H9 (cell line): Measurements from ENCODE around the gene PDCD11. TPM values are rescaled to one million over a fixed set of nuclear protein-coding genes. Genes with fewer than 3 reads are reported as not detected.
A peak's percentile ranks its signal among the peaks of the same experiment; 100 is the strongest.

Source experiments
- DNase-seq: peaks from one replicate; pipeline ENCODE4 v3.0.0-alpha.2; 2017
- H2AFZ ChIP-seq: one replicate; pipeline ENCODE4 v1.6.1; 2013; ENCODE audit warnings: mild to moderate bottlenecking, low read length, control low read depth, moderate library complexity
- H2AK5ac ChIP-seq: 2 replicates; pipeline ENCODE4 v1.6.1; 2013; ENCODE audit warnings: low read length, control low read depth, mixed read lengths; ENCODE audit not compliant: insufficient read length
- H2BK120ac ChIP-seq: one replicate; pipeline ENCODE4 v1.6.1; 2013; ENCODE audit warnings: low read depth, mild to moderate bottlenecking, low read length, control low read depth, inconsistent platforms; ENCODE audit not compliant: poor library complexity, severe bottlenecking
- H2BK12ac ChIP-seq: 2 replicates; pipeline ENCODE4 v1.6.1; 2013; ENCODE audit warnings: low read length, control low read depth, mixed read lengths, low read depth; ENCODE audit not compliant: insufficient read length
- H2BK15ac ChIP-seq: 2 replicates; pipeline ENCODE4 v1.6.1; 2013; ENCODE audit warnings: low read depth, low read length, control low read depth
- H2BK20ac ChIP-seq: one replicate; pipeline ENCODE4 v1.6.1; 2013; ENCODE audit warnings: low read depth, mild to moderate bottlenecking, low read length, control low read depth, inconsistent platforms; ENCODE audit not compliant: poor library complexity, severe bottlenecking
- H2BK5ac ChIP-seq: 2 replicates; pipeline ENCODE4 v1.6.1; 2013; ENCODE audit warnings: low read length, control low read depth, mixed read lengths; ENCODE audit not compliant: insufficient read length
- H3K14ac ChIP-seq: 2 replicates; pipeline ENCODE4 v1.6.1; 2013; ENCODE audit warnings: low read length, control low read depth; ENCODE audit not compliant: insufficient read depth
- H3K18ac ChIP-seq: 2 replicates; pipeline ENCODE4 v1.6.1; 2013; ENCODE audit warnings: low read depth, mild to moderate bottlenecking, mixed read lengths, low read length, control low read depth; ENCODE audit not compliant: insufficient read length
- H3K23ac ChIP-seq: 2 replicates; pipeline ENCODE4 v1.6.1; 2013; ENCODE audit warnings: low read length, control low read depth, mixed read lengths, low read depth; ENCODE audit not compliant: insufficient read length
- H3K23me2 ChIP-seq: 2 replicates; pipeline ENCODE4 v1.6.1; 2013; ENCODE audit warnings: low read depth, mild to moderate bottlenecking, mixed read lengths, low read length, control low read depth; ENCODE audit not compliant: insufficient read length, poor library complexity, severe bottlenecking
- H3K27ac ChIP-seq: 2 replicates; pipeline ENCODE4 v1.5.1; 2013; ENCODE audit warnings: low read length, control low read depth, mixed read lengths, low read depth; ENCODE audit not compliant: insufficient read length
- H3K27me3 ChIP-seq: 2 replicates; pipeline ENCODE4 v1.6.1; 2013; ENCODE audit warnings: low read length, control low read depth, inconsistent platforms; ENCODE audit not compliant: insufficient read depth
- H3K4ac ChIP-seq: 2 replicates; pipeline ENCODE4 v1.6.1; 2013; ENCODE audit warnings: low read depth, mild to moderate bottlenecking, control low read depth, inconsistent platforms, low read length, moderate library complexity
- H3K4me1 ChIP-seq: 2 replicates; pipeline ENCODE4 v1.6.1; 2013; ENCODE audit warnings: low read length, control low read depth, inconsistent platforms; ENCODE audit not compliant: insufficient read depth
- H3K4me2 ChIP-seq: 2 replicates; pipeline ENCODE4 v1.6.1; 2013; ENCODE audit warnings: low read length, control low read depth, mixed read lengths; ENCODE audit not compliant: insufficient read length, insufficient read depth
- H3K56ac ChIP-seq: 2 replicates; pipeline ENCODE4 v1.6.1; 2013; ENCODE audit warnings: low read depth, mild to moderate bottlenecking, mixed read lengths, low read length, control low read depth; ENCODE audit not compliant: insufficient read length
- H3K79me1 ChIP-seq: 2 replicates; pipeline ENCODE4 v1.6.1; 2013; ENCODE audit warnings: low read depth, mild to moderate bottlenecking, moderate library complexity, low read length, control low read depth, inconsistent platforms; ENCODE audit not compliant: insufficient read depth, poor library complexity, severe bottlenecking
- H3K79me2 ChIP-seq: 2 replicates; pipeline ENCODE4 v1.6.1; 2013; ENCODE audit warnings: low read length, control low read depth, inconsistent platforms; ENCODE audit not compliant: insufficient read depth
- H3K9ac ChIP-seq: 2 replicates; pipeline ENCODE4 v1.6.1; 2013; ENCODE audit warnings: low read length, control low read depth, mixed read lengths; ENCODE audit not compliant: insufficient read length; ENCODE audit errors: extremely low read depth
- H3K9me3 ChIP-seq: one replicate; pipeline ENCODE4 v1.6.1; 2013; ENCODE audit warnings: low read depth, low read length, inconsistent platforms; ENCODE audit not compliant: control insufficient read depth
- H3T11ph ChIP-seq: one replicate; pipeline ENCODE4 v1.6.1; 2013; ENCODE audit warnings: mild to moderate bottlenecking, low read length, control low read depth, inconsistent platforms
- H4K20me1 ChIP-seq: one replicate; pipeline ENCODE4 v1.6.1; 2013; ENCODE audit not compliant: control insufficient read depth, insufficient read length, insufficient read depth
- H4K5ac ChIP-seq: 2 replicates; pipeline ENCODE4 v1.6.1; 2013; ENCODE audit warnings: low read depth, mild to moderate bottlenecking, mixed read lengths, low read length, control low read depth; ENCODE audit not compliant: insufficient read length
- H4K8ac ChIP-seq: replicated peaks from 2 replicates; pipeline ENCODE4 v1.6.1; 2013; ENCODE audit warnings: low read length, control low read depth, mixed read lengths, low read depth; ENCODE audit not compliant: insufficient read length
- H4K91ac ChIP-seq: 2 replicates; pipeline ENCODE4 v1.6.1; 2013; ENCODE audit warnings: low read depth, mild to moderate bottlenecking, moderate library complexity, mixed read lengths, low read length, control low read depth; ENCODE audit not compliant: insufficient read length
- H3K27ac Mint-ChIP-seq, 3 experiments: 2 replicates in 2 of 3; 3 replicates in 1 of 3; pipeline ENCODE4 v1.8.0; 2020 to 2021; ENCODE audit warnings: mixed read lengths in 3 of 3, mild to moderate bottlenecking in 1 of 3, moderate library complexity in 1 of 3
- H3K27me3 Mint-ChIP-seq: 2 replicates; pipeline ENCODE4 v1.8.0; 2021; ENCODE audit warnings: low read depth, mild to moderate bottlenecking, moderate library complexity, mixed read lengths
- H3K36me3 Mint-ChIP-seq, 3 experiments: 2 replicates in 2 of 3; 3 replicates in 1 of 3; pipeline ENCODE4 v1.8.0; 2020 to 2021; ENCODE audit warnings: low read depth in 3 of 3, mixed read lengths in 3 of 3; ENCODE audit not compliant: insufficient read depth in 1 of 3
- H3K4me1 Mint-ChIP-seq, 2 experiments: 2 replicates each; pipeline ENCODE4 v1.8.0; 2020; ENCODE audit warnings: mixed read lengths in 2 of 2
- H3K4me3 Mint-ChIP-seq, 2 experiments: 2 replicates in 1 of 2; 3 replicates in 1 of 2; pipeline ENCODE4 v1.8.0; 2020 to 2021; ENCODE audit warnings: mild to moderate bottlenecking in 2 of 2, mixed read lengths in 2 of 2, moderate library complexity in 1 of 2
- H3K9me3 Mint-ChIP-seq, 2 experiments: 2 replicates in 1 of 2; 3 replicates in 1 of 2; pipeline ENCODE4 v1.8.0; 2020; ENCODE audit warnings: mild to moderate bottlenecking in 2 of 2, mixed read lengths in 2 of 2, moderate library complexity in 1 of 2
- WGBS: extraction: QIAGEN DNeasy Blood & Tissue Kit; methylation state at CpG from one replicate; pipeline ENCODE4 v1.1.7; 2013; ENCODE audit warnings: missing lambda C conversion rate, low lambda C conversion rate, mixed read lengths; ENCODE audit not compliant: insufficient read length; ENCODE audit errors: extremely low coverage; 5-methylcytosine and 5-hydroxymethylcytosine counted together
- total RNA-seq: library from RNA; stranded (reverse); gene quantifications from 2 replicates; pipeline ENCODE4 v1.2.1, GENCODE V29; 2021
- TF ChIP-seq, protein P1 (sequence below): fragments of 200-600 bp; sonication (generic); conservative IDR thresholded peaks from 3 replicates; pipeline ENCODE4 v1.8.0; 2021; ENCODE audit warnings: antibody characterized with exemption, mild to moderate bottlenecking

PDCD11 gene
- total RNA-seq, 1 experiment from 2014 or later: 99.5 TPM

DNA sequence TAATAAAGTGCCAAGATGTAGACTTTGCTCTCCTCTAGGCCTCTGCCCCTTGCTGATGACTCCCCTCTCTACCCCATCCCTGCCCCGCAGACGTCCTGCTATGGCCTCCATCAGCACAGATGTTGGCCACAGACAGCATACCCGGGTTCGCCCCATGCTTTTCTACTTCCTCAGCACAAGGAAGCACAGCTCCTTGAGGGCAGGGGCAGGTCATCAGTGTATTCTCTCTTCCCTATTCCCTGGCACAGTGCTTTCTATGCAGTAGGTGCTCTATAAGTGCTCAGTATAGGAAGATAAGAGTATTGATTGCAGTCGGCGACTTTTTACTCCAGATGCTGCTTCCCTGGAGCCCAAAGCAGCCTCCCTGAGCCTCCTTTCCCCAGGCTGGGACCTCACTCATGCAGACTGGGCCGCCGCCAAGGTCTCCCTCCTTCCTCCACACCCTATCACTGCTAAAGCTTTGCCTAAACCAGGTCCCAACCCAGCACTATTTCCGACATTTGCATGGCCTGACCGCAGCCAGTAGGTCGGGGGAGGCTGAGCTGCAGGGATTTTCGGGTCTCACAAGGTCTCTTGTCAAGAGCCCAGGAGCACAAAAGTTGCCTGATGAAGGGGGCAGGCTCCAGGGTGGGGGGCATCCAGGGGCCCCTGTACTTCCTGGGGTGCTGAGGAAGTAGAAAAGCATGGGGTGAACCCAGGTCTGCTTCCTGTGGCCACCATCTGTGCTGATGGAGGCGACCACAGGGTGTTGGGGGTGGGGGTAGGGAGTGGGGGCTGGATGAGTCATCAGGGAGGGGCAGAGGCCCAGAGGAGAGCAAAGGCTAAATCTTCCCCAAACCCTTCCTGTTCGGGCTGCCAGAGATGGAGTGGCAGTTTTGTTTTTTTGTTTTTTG, 74.6 kb downstream of the PDCD11 start:
- no peaks in the 10 kb centered on the region for H3K27me3 ChIP-seq
- H3K56ac ChIP-seq: no peak overlapping the region
- H3K4me1 Mint-ChIP-seq: peaks cover 14 to 24% of the 10 kb centered on the region in 2 experiments
- no peaks in the 10 kb centered on the region for H3K79me2 ChIP-seq
- no peak overlapping the region for H4K5ac ChIP-seq
- no peak overlapping the region for H2BK5ac ChIP-seq
- WGBS: no CpG with 5 or more reads among the region's 14 CpGs
- H3K9me3 ChIP-seq: no peaks in the 10 kb centered on the region
- H3K14ac ChIP-seq: 0 out of 2 replicates have a peak overlapping the region, but pooled peaks have one; percentile 37
- H3K4me2 ChIP-seq: no peak overlapping the region
- H2AFZ ChIP-seq: peak overlapping the region; percentile 34
- H3K23ac ChIP-seq: no peak overlapping the region
- no peak overlapping the region for H4K8ac ChIP-seq
- H2BK12ac ChIP-seq: no peak overlapping the region
- no peaks in the 10 kb centered on the region for H3K36me3 Mint-ChIP-seq
- H3K27ac Mint-ChIP-seq: peak overlapping the region; percentile 18 to 80 (median 56); a peak in 4 of 7 replicates
- no peak overlapping the region for H3K9ac ChIP-seq
- peaks cover 4% of the 10 kb centered on the region for H3K27me3 Mint-ChIP-seq
- no peak overlapping the region for H3K4me3 Mint-ChIP-seq
- H3K4ac ChIP-seq: no peak overlapping the region
- no peak overlapping the region for H2AK5ac ChIP-seq
- H3K18ac ChIP-seq: peak overlapping the region; percentile 40
- H3K79me1 ChIP-seq: no peaks in the 10 kb centered on the region
- no peaks in the 10 kb centered on the region; the same call in 1 of the 2 replicates for H3K4me1 ChIP-seq
- H3T11ph ChIP-seq: no peak overlapping the region
- no peak overlapping the region for H4K91ac ChIP-seq
- no peaks in the 10 kb centered on the region for H4K20me1 ChIP-seq
- no peaks in the 10 kb centered on the region for H3K23me2 ChIP-seq
- no peak overlapping the region for H2BK120ac ChIP-seq
- H3K9me3 Mint-ChIP-seq: no peaks in the 10 kb centered on the region
- H3K27ac ChIP-seq: no peak overlapping the region
- no peak overlapping the region for H2BK20ac ChIP-seq
- DNase-seq: peak; percentile 64
- no peak overlapping the region for H2BK15ac ChIP-seq
- TF ChIP-seq, protein P1, sequence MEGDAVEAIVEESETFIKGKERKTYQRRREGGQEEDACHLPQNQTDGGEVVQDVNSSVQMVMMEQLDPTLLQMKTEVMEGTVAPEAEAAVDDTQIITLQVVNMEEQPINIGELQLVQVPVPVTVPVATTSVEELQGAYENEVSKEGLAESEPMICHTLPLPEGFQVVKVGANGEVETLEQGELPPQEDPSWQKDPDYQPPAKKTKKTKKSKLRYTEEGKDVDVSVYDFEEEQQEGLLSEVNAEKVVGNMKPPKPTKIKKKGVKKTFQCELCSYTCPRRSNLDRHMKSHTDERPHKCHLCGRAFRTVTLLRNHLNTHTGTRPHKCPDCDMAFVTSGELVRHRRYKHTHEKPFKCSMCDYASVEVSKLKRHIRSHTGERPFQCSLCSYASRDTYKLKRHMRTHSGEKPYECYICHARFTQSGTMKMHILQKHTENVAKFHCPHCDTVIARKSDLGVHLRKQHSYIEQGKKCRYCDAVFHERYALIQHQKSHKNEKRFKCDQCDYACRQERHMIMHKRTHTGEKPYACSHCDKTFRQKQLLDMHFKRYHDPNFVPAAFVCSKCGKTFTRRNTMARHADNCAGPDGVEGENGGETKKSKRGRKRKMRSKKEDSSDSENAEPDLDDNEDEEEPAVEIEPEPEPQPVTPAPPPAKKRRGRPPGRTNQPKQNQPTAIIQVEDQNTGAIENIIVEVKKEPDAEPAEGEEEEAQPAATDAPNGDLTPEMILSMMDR: no peak
